ENCODE results near the gene STAT3.

The STAT3 gene

DNA sequence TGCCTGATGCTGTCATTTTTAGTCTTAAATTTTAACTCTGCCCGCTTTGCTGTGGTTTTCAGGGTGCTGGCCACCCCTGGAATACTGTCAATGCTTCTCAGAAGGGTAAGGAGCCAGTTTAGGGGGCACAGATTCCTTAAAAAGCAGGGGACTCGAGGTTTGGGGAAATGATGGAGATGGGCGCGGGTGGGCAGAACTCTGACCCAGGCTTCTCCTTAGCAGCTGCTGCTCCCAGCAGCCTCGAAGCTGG, 76.3 kb downstream of the STAT3 start:
- peak overlapping the region; percentile 44 for H3K4me3 ChIP-seq
- TF ChIP-seq, protein P1, sequence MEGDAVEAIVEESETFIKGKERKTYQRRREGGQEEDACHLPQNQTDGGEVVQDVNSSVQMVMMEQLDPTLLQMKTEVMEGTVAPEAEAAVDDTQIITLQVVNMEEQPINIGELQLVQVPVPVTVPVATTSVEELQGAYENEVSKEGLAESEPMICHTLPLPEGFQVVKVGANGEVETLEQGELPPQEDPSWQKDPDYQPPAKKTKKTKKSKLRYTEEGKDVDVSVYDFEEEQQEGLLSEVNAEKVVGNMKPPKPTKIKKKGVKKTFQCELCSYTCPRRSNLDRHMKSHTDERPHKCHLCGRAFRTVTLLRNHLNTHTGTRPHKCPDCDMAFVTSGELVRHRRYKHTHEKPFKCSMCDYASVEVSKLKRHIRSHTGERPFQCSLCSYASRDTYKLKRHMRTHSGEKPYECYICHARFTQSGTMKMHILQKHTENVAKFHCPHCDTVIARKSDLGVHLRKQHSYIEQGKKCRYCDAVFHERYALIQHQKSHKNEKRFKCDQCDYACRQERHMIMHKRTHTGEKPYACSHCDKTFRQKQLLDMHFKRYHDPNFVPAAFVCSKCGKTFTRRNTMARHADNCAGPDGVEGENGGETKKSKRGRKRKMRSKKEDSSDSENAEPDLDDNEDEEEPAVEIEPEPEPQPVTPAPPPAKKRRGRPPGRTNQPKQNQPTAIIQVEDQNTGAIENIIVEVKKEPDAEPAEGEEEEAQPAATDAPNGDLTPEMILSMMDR (IDR thresholded peaks at IDR 0.05) = no peak
- no peak for DNase-seq (ENCODE audit: low spot score)
- H3K27ac ChIP-seq = peak overlapping the region; percentile 72 to 86

- H3K4me3 ChIP-seq = peak overlapping the region; percentile 44
- TF ChIP-seq, protein P1 (IDR thresholded peaks at IDR 0.05) = no peak
- H3K27ac ChIP-seq = peak overlapping the region; percentile 72 to 86
- peak; percentile 90 for DNase-seq (ENCODE audit: low spot score)
Observed at GRCh38 chr17:42311240-42312034, 76.8 kb downstream of the STAT3 start.

GRCh38 chr17:42310787-42311215, 77.4 kb downstream of the STAT3 start:
- TF ChIP-seq, protein P1 (IDR thresholded peaks at IDR 0.05) = no peak
- Histone ChIP-seq H3K27ac (peak overlapping the region; percentile 72 to 86), H3K4me3 (no peak overlapping the region)
- DNase-seq (ENCODE audit: low spot score) = no peak

GRCh38 chr17:42309986-42310786, 78.1 kb downstream of the STAT3 start:
- Histone ChIP-seq H3K27ac (peak overlapping the region in 1 of 2 donors; percentile 86), H3K4me3 (no peak overlapping the region)
- TF ChIP-seq, protein P1 (IDR thresholded peaks at IDR 0.05) = no peak
- DNase-seq (ENCODE audit: low spot score) = no peak

GRCh38 chr17:42309142-42309541, 79.1 kb downstream of the STAT3 start:
- H3K4me3 ChIP-seq = no peak overlapping the region
- DNase-seq (ENCODE audit: low spot score) = no peak
- H3K27ac ChIP-seq = no peak overlapping the region
- TF ChIP-seq, protein P1 (IDR thresholded peaks at IDR 0.05) = no peak

DNA sequence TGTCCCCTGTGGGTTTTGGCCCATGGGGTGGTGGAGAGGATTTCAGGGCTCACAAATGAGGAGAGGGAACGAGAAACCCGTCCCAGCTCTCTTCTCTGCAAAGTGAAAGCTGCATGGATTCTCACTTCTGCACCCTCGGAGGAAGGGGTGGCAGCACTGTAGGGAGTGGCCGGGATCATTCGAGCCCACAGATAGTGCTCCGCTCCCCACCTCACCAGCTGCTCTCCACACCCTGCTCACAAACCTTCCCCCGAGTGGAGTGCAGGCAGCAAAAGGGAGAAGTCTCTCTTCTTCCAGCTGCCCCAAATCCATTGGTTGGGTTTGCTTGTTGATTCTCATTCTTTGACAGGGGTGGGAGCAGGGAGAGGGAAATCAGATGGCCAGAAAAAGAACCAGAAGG, 79.8 kb downstream of the STAT3 start:
- Histone ChIP-seq H3K4me3 (no peak overlapping the region), H3K27ac (no peak overlapping the region)
- TF ChIP-seq, protein P1 (IDR thresholded peaks at IDR 0.05) = no peak
- no peak for DNase-seq (ENCODE audit: low spot score)

All from coronary artery (tissue), 2 donors.